A549 (cell line): Measurements from ENCODE around the gene COL1A1.

Experiments used
- CTCF ChIP-seq: fragments of >200 bp; sonication (Bioruptor Twin); formaldehyde crosslinking; IDR thresholded peaks from 3 replicates; pipeline ENCODE4 v1.5.1; 2016
- ZFP36 ChIP-seq: fragments of 450-650 bp; IDR thresholded peaks from 2 replicates; pipeline ENCODE4 v1.6.1; 2014; ENCODE audit warnings: borderline replicate concordance; ENCODE audit not compliant: partially characterized antibody

GRCh38 chr17:50136096-50136687, 65.2 kb downstream of the COL1A1 start:
- no peak for TF ChIP-seq CTCF
- TF ChIP-seq ZFP36, result no peak
